Measurements from ENCODE around the gene FFAR3. TPM values are rescaled to one million over a fixed set of nuclear protein-coding genes. Genes with fewer than 3 reads are reported as not detected.

The FFAR3 gene
- polyA plus RNA-seq, 2 of the 4 experiments (the other 2 are of a cell fraction): not detected

DNA sequence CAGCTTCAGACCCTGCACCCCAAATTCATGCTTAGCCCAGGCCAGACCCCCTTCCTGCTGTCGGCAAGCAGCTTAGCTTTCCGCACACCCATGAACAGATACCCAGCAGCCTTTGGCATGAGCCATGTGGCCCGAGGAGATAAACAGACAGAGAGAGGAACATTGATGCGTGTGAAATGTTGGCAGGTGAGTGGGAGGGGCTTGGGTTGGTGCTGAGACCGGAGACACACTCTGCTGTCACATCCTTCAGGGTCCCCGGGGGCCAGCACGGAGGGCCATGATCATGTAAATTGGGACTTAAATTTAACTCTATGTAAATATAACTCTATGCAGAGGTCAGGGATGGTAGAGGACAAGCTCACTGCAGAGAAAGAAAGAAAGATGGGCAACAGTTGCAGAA, 27.8 kb upstream of the FFAR3 start:
- Histone ChIP-seq H3K4me2 (no peak overlapping the region), H3K27ac (no peak overlapping the region), H3K4me1 (no peaks in the 10 kb centered on the region), H3K4me3 (no peak overlapping the region), H3K9me3 (no peaks in the 10 kb centered on the region)
- TF ChIP-seq CBX8 (IDR thresholded peaks at IDR 0.05) (no peak), JUN (IDR thresholded peaks at IDR 0.05) (no peak)
- whole genome bisulfite sequencing (ENCODE audit: missing lambda C conversion rate): 35% methylated on average over 7 of the region's 7 CpGs
- CTCF ChIA-PET: interaction anchor here (0.5 to 3.0 kb wide), 3 partner anchors 9 to 165 kb away, joined by 3 to 16 read pairs (median 3); no protein-coding TSS in a partner anchor
- POLR2A ChIA-PET: no interaction called here
- ATAC-seq: no peak
- DNase-seq (ENCODE audit: low read depth in 1 of 2, low spot score in 1 of 2): no peak
- FAIRE-seq: no peak

- DNase-seq (ENCODE audit: low read depth in 1 of 2, low spot score in 1 of 2) (no peak), FAIRE-seq (no peak), ATAC-seq (no peak)
- POLR2A ChIA-PET: no interaction called here
- 21% methylated on average over 14 of the region's 14 CpGs for WGBS (ENCODE audit: missing lambda C conversion rate)
- CTCF ChIA-PET: interaction anchor here (0.6 to 3.0 kb wide), 6 partner anchors 8 to 163 kb away, joined by 3 to 16 read pairs (median 4); no protein-coding TSS in a partner anchor
- no peaks in the 10 kb centered on the region for H3K4me1 ChIP-seq
- no peak overlapping the region for H3K27ac ChIP-seq
- no peak for TF ChIP-seq PHF8 (IDR thresholded peaks at IDR 0.05; ENCODE audit: borderline replicate concordance, low read depth)
- TF ChIP-seq GATA3 (IDR thresholded peaks at IDR 0.05; ENCODE audit: borderline replicate concordance): no peak
- TF ChIP-seq RAD21 (conservative IDR thresholded peaks at IDR 0.05 in 1 of 2, IDR thresholded peaks at IDR 0.05 in 1 of 2): no peak
- TF ChIP-seq NR3C1 (IDR thresholded peaks at IDR 0.05): no peak
- no peak for TF ChIP-seq HMGXB4 (CRISPR knock-in tag; IDR thresholded peaks at IDR 0.05; ENCODE audit: borderline replicate concordance)
- TF ChIP-seq FOSB (CRISPR knock-in tag; IDR thresholded peaks at IDR 0.05): no peak
- no peak for TF ChIP-seq USF2 (IDR thresholded peaks at IDR 0.05)
- TF ChIP-seq CHD2 (IDR thresholded peaks at IDR 0.05; ENCODE audit: low read length, partially characterized antibody): no peak
- TF ChIP-seq POLR2AphosphoS2 (conservative IDR thresholded peaks at IDR 0.05; ENCODE audit: low read length): no peak
- TF ChIP-seq FOSL2 (IDR thresholded peaks at IDR 0.05): no peak
- TF ChIP-seq FOSL2 (CRISPR knock-in tag; IDR thresholded peaks at IDR 0.05): no peak
- TF ChIP-seq HES2 (IDR thresholded peaks at IDR 0.05): no peak
- no peak for TF ChIP-seq CBX8 (IDR thresholded peaks at IDR 0.05)
- no peak for TF ChIP-seq HEYL (CRISPR knock-in tag; IDR thresholded peaks at IDR 0.05)
- no peak for TF ChIP-seq HOXA7 (CRISPR knock-in tag; IDR thresholded peaks at IDR 0.05)
- TF ChIP-seq EHF (CRISPR knock-in tag; IDR thresholded peaks at IDR 0.05): no peak
- H3K9me3 ChIP-seq: no peaks in the 10 kb centered on the region
- H3K4me3 ChIP-seq: no peak overlapping the region
- H3K4me2 ChIP-seq: no peak overlapping the region
Measured at GRCh38 chr19:35331551-35332214, 26.6 kb upstream of the FFAR3 start.

DNA sequence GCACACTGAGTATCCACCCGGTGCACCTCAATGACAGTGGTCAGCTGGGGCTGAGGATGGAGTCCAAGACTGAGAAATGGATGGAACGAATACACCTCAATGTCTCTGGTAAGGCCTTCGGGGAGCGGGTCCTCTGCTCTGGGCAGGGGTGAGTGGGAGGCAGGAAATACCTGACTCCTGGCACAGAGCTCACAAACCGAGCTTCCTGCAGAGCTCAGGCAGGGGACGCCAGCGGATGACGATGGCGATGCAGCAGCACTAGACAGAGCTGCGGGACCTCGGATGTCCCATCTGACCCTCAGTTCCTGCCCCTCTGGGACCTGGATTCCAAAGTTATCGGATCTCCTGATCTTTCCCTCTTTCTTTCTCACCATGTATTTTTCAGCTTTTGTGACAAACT, 25.4 kb upstream of the FFAR3 start:
- ATAC-seq: no peak
- Histone ChIP-seq H3K4me2 (no peak overlapping the region), H3K4me3 (no peak overlapping the region), H3K4me1 (no peaks in the 10 kb centered on the region), H3K27ac (no peak overlapping the region), H3K9me3 (no peaks in the 10 kb centered on the region)
- TF ChIP-seq TP53 (CRISPR knock-in tag; IDR thresholded peaks at IDR 0.05): no peak
- no peak for TF ChIP-seq HOXA7 (CRISPR knock-in tag; IDR thresholded peaks at IDR 0.05)
- no peak for TF ChIP-seq TFCP2L1 (CRISPR knock-in tag; IDR thresholded peaks at IDR 0.05)
- WGBS (ENCODE audit: missing lambda C conversion rate): 59% methylated on average over 12 of the region's 12 CpGs
- ChIA-PET CTCF (interaction anchor here (0.8 to 3.7 kb wide), 9 partner anchors 9 to 288 kb away, joined by 3 to 24 read pairs (median 4); no protein-coding TSS in a partner anchor), POLR2A (no interaction called here)
- no peak for DNase-seq (ENCODE audit: low read depth in 1 of 2, low spot score in 1 of 2)
- FAIRE-seq: no peak

All from A549 (cell line).